SK-N-SH (cell line): Measurements from ENCODE around the gene RPGRIP1L. TPM values are rescaled to one million over a fixed set of nuclear protein-coding genes. Genes with fewer than 3 reads are reported as not detected.
A peak's percentile ranks its signal among the peaks of the same experiment; 100 is the strongest.

Experiments used
- CTCF ChIA-PET: fragments of 300-600, 350-600 bp; formaldehyde crosslinking; extraction: SDS; loops from one replicate; lab custom pipeline; 2021; lab: Yijun Ruan, JAX
- POLR2A ChIA-PET: fragments of 350-600 bp; sonication (Branson Sonifier 250); formaldehyde crosslinking; extraction: SDS; loops from one replicate; lab custom pipeline; 2020; ENCODE audit warnings: antibody characterized with exemption, inconsistent platforms; lab: Yijun Ruan, JAX
- DNase-seq: peaks from one replicate; pipeline ENCODE4 v3.0.0; 2012
- H2AFZ ChIP-seq: fragments of 200-600 bp; sonication (generic); 2 replicates; pipeline ENCODE4 v1.8.1; 2016; ENCODE audit warnings: antibody characterized with exemption, mild to moderate bottlenecking, low read depth
- H3F3A ChIP-seq: fragments of 200-600 bp; sonication (generic); replicated peaks from 2 replicates; pipeline ENCODE3; 2016; ENCODE audit warnings: antibody characterized with exemption, mild to moderate bottlenecking; ENCODE audit not compliant: insufficient read depth
- H3K27ac ChIP-seq, 2 experiments: fragments of 200-500 bp in 1 of 2; fragments of 200-600 bp in 1 of 2; sonication (Bioruptor generic) in 1 of 2; sonication (generic), shearing (Covaris generic) in 1 of 2; 2 replicates each; pipeline versions ENCODE4 v1.5.1 to v1.6.1; 2014 to 2016; ENCODE audit warnings: low read depth in 2 of 2, inconsistent platforms in 1 of 2, low read length in 1 of 2, mild to moderate bottlenecking in 1 of 2, mixed read lengths in 1 of 2
- H3K27me3 ChIP-seq: fragments of 200-600 bp; sonication (generic), shearing (Covaris generic); 2 replicates; pipeline ENCODE4 v1.6.1; 2016; ENCODE audit warnings: mixed run types; ENCODE audit not compliant: insufficient read depth
- H3K36me3 ChIP-seq, 2 experiments: fragments of 200-500 bp in 1 of 2; fragments of 200-600 bp in 1 of 2; sonication (Bioruptor generic) in 1 of 2; sonication (generic) in 1 of 2; replicated peaks in 1 of 2; 2 replicates each; pipeline versions ENCODE3 to v1.5.1; 2014 to 2016; ENCODE audit warnings: low read length in 1 of 2, mild to moderate bottlenecking in 1 of 2; ENCODE audit not compliant: insufficient read depth in 2 of 2, control insufficient read depth in 1 of 2
- H3K4me1 ChIP-seq, 2 experiments: fragments of 200-500 bp in 1 of 2; fragments of 200-600 bp in 1 of 2; sonication (Bioruptor generic) in 1 of 2; sonication (generic), shearing (Covaris generic) in 1 of 2; 2 replicates each; pipeline versions ENCODE4 v1.5.1 to v1.6.1; 2014 to 2016; ENCODE audit warnings: low read depth in 1 of 2, low read length in 1 of 2, mixed run types in 1 of 2; ENCODE audit not compliant: insufficient read depth in 2 of 2, control insufficient read depth in 1 of 2
- H3K4me2 ChIP-seq: fragments of 200-600 bp; sonication (generic), shearing (Covaris generic); 2 replicates; pipeline ENCODE4 v1.6.1; 2017; ENCODE audit warnings: mixed run types
- H3K4me3 ChIP-seq, 2 experiments: fragments of 200-500 bp in 1 of 2; fragments of 200-600 bp in 1 of 2; sonication (Bioruptor generic) in 1 of 2; sonication (generic), shearing (Covaris generic) in 1 of 2; 2 replicates each; pipeline versions ENCODE4 v1.5.1 to v1.8.1; 2014 to 2016; ENCODE audit warnings: low read depth in 2 of 2, inconsistent platforms in 1 of 2, low read length in 1 of 2, mild to moderate bottlenecking in 1 of 2, mixed read lengths in 1 of 2, moderate library complexity in 1 of 2
- H3K79me2 ChIP-seq: fragments of 200-600 bp; sonication (generic); 2 replicates; pipeline ENCODE4 v1.8.1; 2017; ENCODE audit warnings: mild to moderate bottlenecking; ENCODE audit not compliant: insufficient read depth
- H3K9ac ChIP-seq: fragments of 200-600 bp; sonication (generic); 2 replicates; pipeline ENCODE4 v1.6.1; 2017; ENCODE audit warnings: mixed run types
- H3K9me2 ChIP-seq: fragments of 200-600 bp; sonication (generic); 2 replicates; pipeline ENCODE4 v1.6.1; 2017; ENCODE audit warnings: mixed run types
- H3K9me3 ChIP-seq: fragments of 200-600 bp; sonication (generic); 2 replicates; pipeline ENCODE4 v1.6.1; 2017; ENCODE audit warnings: mixed run types, mild to moderate bottlenecking, moderate library complexity
- H4K20me1 ChIP-seq: fragments of 200-600 bp; sonication (generic); 2 replicates; pipeline ENCODE4 v1.6.1; 2017; ENCODE audit warnings: mild to moderate bottlenecking, mixed run types; ENCODE audit not compliant: insufficient read depth
- CHD2 ChIP-seq: fragments of 150-350 bp; IDR thresholded peaks from 2 replicates; pipeline ENCODE4 v1.6.1; 2018; ENCODE audit warnings: low read length; ENCODE audit not compliant: partially characterized antibody
- ELF1 ChIP-seq: IDR thresholded peaks from 2 replicates; pipeline ENCODE4 v1.4.0; 2012
- EP300 ChIP-seq, 2 experiments: IDR thresholded peaks; 2 replicates each; pipeline versions ENCODE4 v1.4.0 to v1.6.1; 2012; ENCODE audit warnings: borderline replicate concordance in 1 of 2, low read depth in 1 of 2, low read length in 1 of 2
- EZH2phosphoT487 ChIP-seq: fragments of 200-600 bp; sonication (generic); IDR thresholded peaks from 2 replicates; pipeline ENCODE4 v1.6.1; 2017; ENCODE audit warnings: low read depth, mixed run types, mild to moderate bottlenecking, antibody characterized with exemption, moderate library complexity, borderline replicate concordance
- FOXJ3 ChIP-seq: sonication (generic); formaldehyde crosslinking; IDR thresholded peaks from 2 replicates; pipeline ENCODE4 v1.5.1; 2020; ENCODE audit warnings: mild to moderate bottlenecking, missing genetic modification reagents
- FOXM1 ChIP-seq: IDR thresholded peaks from 2 replicates; pipeline ENCODE4 v1.4.0; 2012; ENCODE audit warnings: low read depth, mild to moderate bottlenecking
- GABPA ChIP-seq: IDR thresholded peaks from 2 replicates; pipeline ENCODE4 v1.4.0; 2012; ENCODE audit warnings: low read depth, mild to moderate bottlenecking
- GATA2 ChIP-seq: sonication (generic); formaldehyde crosslinking; IDR thresholded peaks from 2 replicates; pipeline ENCODE4 v1.5.0; 2020; ENCODE audit warnings: mild to moderate bottlenecking, missing genetic modification reagents
- IRF3 ChIP-seq: fragments of 150-350 bp; IDR thresholded peaks from 2 replicates; pipeline ENCODE4 v1.6.1; 2016; ENCODE audit warnings: mild to moderate bottlenecking, low read depth, low read length
- JUND ChIP-seq: IDR thresholded peaks from 2 replicates; pipeline ENCODE4 v1.4.0; 2012
- MEF2A ChIP-seq: IDR thresholded peaks from 2 replicates; pipeline ENCODE4 v1.4.0; 2012; ENCODE audit warnings: low read depth, borderline replicate concordance
- MXI1 ChIP-seq: IDR thresholded peaks from 2 replicates; pipeline ENCODE4 v1.6.1; 2012; ENCODE audit warnings: mild to moderate bottlenecking, low read depth, low read length, improper control_type of control experiment
- NFIC ChIP-seq: IDR thresholded peaks from 2 replicates; pipeline ENCODE4 v1.4.0; 2012; ENCODE audit warnings: borderline replicate concordance
- NRF1 ChIP-seq: IDR thresholded peaks from 2 replicates; pipeline ENCODE4 v1.6.1; 2012; ENCODE audit warnings: low read depth, mild to moderate bottlenecking, low read length
- POLR2AphosphoS5 ChIP-seq: IDR thresholded peaks from 2 replicates; pipeline ENCODE4 v1.6.1; 2012; ENCODE audit warnings: low read depth, low read length
- RAD21 ChIP-seq: IDR thresholded peaks from 2 replicates; pipeline ENCODE4 v1.6.1; 2012; ENCODE audit warnings: mild to moderate bottlenecking, low read length
- RFX5 ChIP-seq: IDR thresholded peaks from 2 replicates; pipeline ENCODE4 v1.6.1; 2012; ENCODE audit warnings: mild to moderate bottlenecking, improper control_type of control experiment, low read length
- RXRA ChIP-seq: IDR thresholded peaks from 2 replicates; pipeline ENCODE4 v1.4.0; 2012; ENCODE audit warnings: low read depth, mild to moderate bottlenecking, borderline replicate concordance
- SIN3A ChIP-seq: IDR thresholded peaks from 2 replicates; pipeline ENCODE4 v1.6.1; 2012; ENCODE audit warnings: low read depth, mild to moderate bottlenecking, low read length, moderate library complexity, borderline replicate concordance
- SMC3 ChIP-seq: IDR thresholded peaks from 2 replicates; pipeline ENCODE4 v1.6.1; 2012; ENCODE audit warnings: low read depth, low read length, improper control_type of control experiment
- TAF1 ChIP-seq: IDR thresholded peaks from 2 replicates; pipeline ENCODE4 v1.6.1; 2012; ENCODE audit warnings: low read depth, mild to moderate bottlenecking, low read length, moderate library complexity, borderline replicate concordance
- TCF12 ChIP-seq: IDR thresholded peaks from 2 replicates; pipeline ENCODE4 v1.4.0; 2012
- USF2 ChIP-seq: fragments of 150-350 bp; IDR thresholded peaks from 2 replicates; pipeline ENCODE4 v1.6.1; 2017; ENCODE audit warnings: antibody characterized with exemption, low read length, low read depth, borderline replicate concordance
- YY1 ChIP-seq: IDR thresholded peaks from 2 replicates; pipeline ENCODE4 v1.4.0; 2012; ENCODE audit warnings: low read depth, mild to moderate bottlenecking
- WGBS: methylation state at CpG from one replicate; pipeline ENCODE4 v1.1.6; 2017; ENCODE audit warnings: low lambda C conversion rate; 5-methylcytosine and 5-hydroxymethylcytosine counted together
- polyA plus RNA-seq, 3 experiments: library from polyadenylated mRNA; depleted of rRNA; stranded (reverse); fragments of >200 nt; gene quantifications; 2 replicates each; pipeline ENCODE4 v1.2.3, GENCODE V29; 2012
- TF ChIP-seq, protein P1 (sequence below): IDR thresholded peaks from 2 replicates; pipeline ENCODE4 v1.4.0; 2012; ENCODE audit warnings: low read depth
- TF ChIP-seq, protein P2 (sequence below): IDR thresholded peaks from 2 replicates; pipeline ENCODE4 v1.4.0; 2012; ENCODE audit warnings: low read depth, borderline replicate concordance
- TF ChIP-seq, protein P3 (sequence below): fragments of 200-600 bp; sonication (generic); IDR thresholded peaks from 2 replicates; pipeline ENCODE4 v1.6.1; 2017; ENCODE audit warnings: antibody characterized with exemption, mild to moderate bottlenecking, moderate library complexity
- TF ChIP-seq, protein P4 (sequence below): IDR thresholded peaks from 2 replicates; pipeline ENCODE4; 2012

Gene RPGRIP1L
- polyA plus RNA-seq, 1 of the 3 experiments (the other 2 are of a cell fraction): 5.7 TPM

GRCh38 chr16:53549970-53550690, 153.5 kb downstream of the RPGRIP1L start:
- Histone ChIP-seq H3K4me1 (peaks cover 0 to 4% of the 10 kb centered on the region in 2 experiments; a peak in 2 of 4 replicates), H3K9me3 (no peaks in the 10 kb centered on the region), H3K79me2 (no peaks in the 10 kb centered on the region), H3K9me2 (no peaks in the 10 kb centered on the region), H3K36me3 (no peaks in the 10 kb centered on the region), H3K9ac (no peak overlapping the region), H3K27me3 (no peaks in the 10 kb centered on the region; the same call in 1 of the 2 replicates), H3K4me3 (peak overlapping the region in 1 of 2 experiments; percentile 28; a peak in 1 of 4 replicates), H3F3A (no peaks in the 10 kb centered on the region), H2AFZ (peak overlapping the region; percentile 53), H3K27ac (no peak overlapping the region), H4K20me1 (no peaks in the 10 kb centered on the region), H3K4me2 (peak overlapping the region; percentile 8; the same call in 1 of the 2 replicates)
- DNase-seq: peak; percentile 85
- TF ChIP-seq MEF2A: no peak
- TF ChIP-seq RAD21: peak; percentile 96
- TF ChIP-seq YY1: no peak
- no peak for TF ChIP-seq NFIC
- no peak for TF ChIP-seq SIN3A
- TF ChIP-seq, protein P1, sequence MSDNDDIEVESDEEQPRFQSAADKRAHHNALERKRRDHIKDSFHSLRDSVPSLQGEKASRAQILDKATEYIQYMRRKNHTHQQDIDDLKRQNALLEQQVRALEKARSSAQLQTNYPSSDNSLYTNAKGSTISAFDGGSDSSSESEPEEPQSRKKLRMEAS: peak; percentile 98
- TF ChIP-seq, protein P2, sequence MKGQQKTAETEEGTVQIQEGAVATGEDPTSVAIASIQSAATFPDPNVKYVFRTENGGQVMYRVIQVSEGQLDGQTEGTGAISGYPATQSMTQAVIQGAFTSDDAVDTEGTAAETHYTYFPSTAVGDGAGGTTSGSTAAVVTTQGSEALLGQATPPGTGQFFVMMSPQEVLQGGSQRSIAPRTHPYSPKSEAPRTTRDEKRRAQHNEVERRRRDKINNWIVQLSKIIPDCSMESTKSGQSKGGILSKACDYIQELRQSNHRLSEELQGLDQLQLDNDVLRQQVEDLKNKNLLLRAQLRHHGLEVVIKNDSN: no peak
- TF ChIP-seq RXRA: no peak
- TF ChIP-seq EP300 (IDR thresholded peaks at IDR 0.05; ENCODE audit: borderline replicate concordance in 1 of 2, low read depth in 1 of 2, low read length in 1 of 2): no peak
- TF ChIP-seq POLR2AphosphoS5: no peak
- peak; percentile 82 for TF ChIP-seq NRF1
- TF ChIP-seq FOXM1: no peak
- TF ChIP-seq USF2: no peak
- TF ChIP-seq ELF1: no peak
- TF ChIP-seq RFX5: no peak
- TF ChIP-seq GABPA: no peak
- TF ChIP-seq, protein P3, sequence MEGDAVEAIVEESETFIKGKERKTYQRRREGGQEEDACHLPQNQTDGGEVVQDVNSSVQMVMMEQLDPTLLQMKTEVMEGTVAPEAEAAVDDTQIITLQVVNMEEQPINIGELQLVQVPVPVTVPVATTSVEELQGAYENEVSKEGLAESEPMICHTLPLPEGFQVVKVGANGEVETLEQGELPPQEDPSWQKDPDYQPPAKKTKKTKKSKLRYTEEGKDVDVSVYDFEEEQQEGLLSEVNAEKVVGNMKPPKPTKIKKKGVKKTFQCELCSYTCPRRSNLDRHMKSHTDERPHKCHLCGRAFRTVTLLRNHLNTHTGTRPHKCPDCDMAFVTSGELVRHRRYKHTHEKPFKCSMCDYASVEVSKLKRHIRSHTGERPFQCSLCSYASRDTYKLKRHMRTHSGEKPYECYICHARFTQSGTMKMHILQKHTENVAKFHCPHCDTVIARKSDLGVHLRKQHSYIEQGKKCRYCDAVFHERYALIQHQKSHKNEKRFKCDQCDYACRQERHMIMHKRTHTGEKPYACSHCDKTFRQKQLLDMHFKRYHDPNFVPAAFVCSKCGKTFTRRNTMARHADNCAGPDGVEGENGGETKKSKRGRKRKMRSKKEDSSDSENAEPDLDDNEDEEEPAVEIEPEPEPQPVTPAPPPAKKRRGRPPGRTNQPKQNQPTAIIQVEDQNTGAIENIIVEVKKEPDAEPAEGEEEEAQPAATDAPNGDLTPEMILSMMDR: peak; percentile 77
- no peak for TF ChIP-seq TAF1
- TF ChIP-seq GATA2 (CRISPR knock-in tag): no peak
- no peak for TF ChIP-seq FOXJ3 (CRISPR knock-in tag)
- TF ChIP-seq CHD2: peak; percentile 79
- no peak for TF ChIP-seq EZH2phosphoT487
- no peak for TF ChIP-seq TCF12
- no peak for TF ChIP-seq IRF3
- TF ChIP-seq MXI1: peak; percentile 90; the same call in 1 of the 2 replicates
- TF ChIP-seq, protein P4, sequence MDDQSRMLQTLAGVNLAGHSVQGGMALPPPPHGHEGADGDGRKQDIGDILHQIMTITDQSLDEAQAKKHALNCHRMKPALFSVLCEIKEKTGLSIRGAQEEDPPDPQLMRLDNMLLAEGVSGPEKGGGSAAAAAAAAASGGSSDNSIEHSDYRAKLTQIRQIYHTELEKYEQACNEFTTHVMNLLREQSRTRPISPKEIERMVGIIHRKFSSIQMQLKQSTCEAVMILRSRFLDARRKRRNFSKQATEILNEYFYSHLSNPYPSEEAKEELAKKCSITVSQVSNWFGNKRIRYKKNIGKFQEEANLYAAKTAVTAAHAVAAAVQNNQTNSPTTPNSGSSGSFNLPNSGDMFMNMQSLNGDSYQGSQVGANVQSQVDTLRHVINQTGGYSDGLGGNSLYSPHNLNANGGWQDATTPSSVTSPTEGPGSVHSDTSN: no peak
- no peak for TF ChIP-seq JUND
- TF ChIP-seq SMC3: peak; percentile 67
- WGBS: 27% methylated on average over 18 of the region's 18 CpGs
- CTCF ChIA-PET: interaction anchor here (0.6 to 2.6 kb wide), 46 partner anchors 9 to 1909 kb away, joined by 3 to 26 read pairs (median 3); no protein-coding TSS in a partner anchor
- POLR2A ChIA-PET: no interaction called here
